LHCN-M2 (cell line): Measurements from ENCODE around the gene LRRK1. TPM values are rescaled to one million over a fixed set of nuclear protein-coding genes. Genes with fewer than 3 reads are reported as not detected.

ENCODE experiments used
- DNase-seq: peaks from one replicate; pipeline ENCODE4 v3.0.0-alpha.2; 2012; ENCODE audit warnings: low read depth
- total RNA-seq: library from RNA; depleted of rRNA; stranded (reverse); fragments of >200 nt; gene quantifications from 2 replicates; pipeline ENCODE4 v1.2.3, GENCODE V29; 2014

The LRRK1 gene
- total RNA-seq, 1 experiment from 2014 or later = 0.17 TPM

- no peak for DNase-seq
These were observed 119.3 kb downstream of the LRRK1 start for GRCh38 chr15:101038327-101039003.

DNA sequence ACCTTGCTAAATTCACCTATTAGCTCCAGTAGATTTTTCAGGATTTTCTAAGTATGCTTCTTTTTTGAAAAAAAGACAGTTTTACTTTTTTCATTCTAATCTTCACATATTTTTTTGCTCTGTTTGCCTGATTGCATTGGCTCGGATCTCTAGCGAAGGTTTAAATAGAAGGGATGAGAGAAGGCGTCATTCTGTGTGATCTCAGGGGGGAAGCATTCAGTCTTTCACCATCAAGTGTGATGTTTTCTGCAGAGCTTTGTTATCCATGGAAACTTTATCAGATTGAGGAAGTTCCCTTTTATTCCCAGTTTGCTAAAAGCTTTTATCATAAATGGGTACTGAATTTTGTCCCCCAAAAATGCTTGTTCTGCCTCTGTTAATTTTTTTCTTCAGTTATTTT lies 120.3 kb downstream of the LRRK1 start:
- no peak for DNase-seq

DNA sequence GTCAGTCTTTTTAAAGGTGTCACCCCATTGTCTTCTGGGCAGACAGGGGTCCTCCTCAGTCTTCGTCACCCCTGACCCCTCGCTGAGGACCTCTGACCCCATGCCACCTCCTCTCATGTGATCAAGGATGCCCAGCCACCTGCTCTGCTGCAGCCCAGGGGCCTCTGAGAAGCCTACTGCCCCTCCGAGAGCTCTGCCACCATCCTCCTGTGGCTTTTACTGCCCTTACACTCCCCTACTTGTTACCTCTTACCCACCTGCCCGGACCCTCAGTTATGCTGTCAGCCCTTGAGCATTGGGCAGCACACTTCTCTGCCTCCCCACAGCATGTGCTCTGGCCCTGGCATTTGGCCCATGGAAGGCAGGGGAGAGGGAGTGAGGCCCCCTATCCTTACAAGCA lies 123.2 kb downstream of the LRRK1 start:
- no peak for DNase-seq

GRCh38 chr15:101043011-101043410 lies 123.9 kb downstream of the LRRK1 start:
- no peak for DNase-seq

GRCh38 chr15:101043911-101044624 lies 124.9 kb downstream of the LRRK1 start:
- no peak for DNase-seq

DNA sequence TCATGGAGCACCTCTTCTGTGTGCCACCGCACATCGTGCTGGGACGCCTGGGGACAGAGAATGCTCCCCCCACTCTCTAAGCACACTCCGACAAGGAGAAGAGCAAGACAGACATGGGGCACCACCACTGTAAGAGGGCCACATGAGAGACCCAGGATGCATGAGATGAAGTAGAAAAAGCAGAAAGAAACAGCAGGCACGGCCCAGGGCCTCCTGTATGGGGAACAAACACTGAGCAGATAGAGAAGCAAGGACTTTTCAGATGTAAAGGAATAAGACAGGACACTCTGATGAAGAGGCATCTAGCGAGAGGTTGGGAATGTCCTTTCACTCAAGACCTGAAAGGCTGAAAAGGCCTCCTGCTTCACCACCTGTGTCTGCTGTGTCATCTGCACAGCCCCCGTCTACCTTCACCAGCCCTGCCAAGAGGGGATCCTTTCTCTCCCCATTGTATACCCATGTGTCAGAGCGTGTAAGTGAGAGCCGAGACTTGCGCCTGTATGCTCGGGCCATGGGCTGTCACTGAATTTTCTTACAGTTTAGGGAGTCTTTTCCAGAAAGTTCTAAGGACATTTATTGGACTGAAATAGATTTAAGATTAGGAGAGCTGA lies 125.6 kb downstream of the LRRK1 start:
- DNase-seq = no peak

DNA sequence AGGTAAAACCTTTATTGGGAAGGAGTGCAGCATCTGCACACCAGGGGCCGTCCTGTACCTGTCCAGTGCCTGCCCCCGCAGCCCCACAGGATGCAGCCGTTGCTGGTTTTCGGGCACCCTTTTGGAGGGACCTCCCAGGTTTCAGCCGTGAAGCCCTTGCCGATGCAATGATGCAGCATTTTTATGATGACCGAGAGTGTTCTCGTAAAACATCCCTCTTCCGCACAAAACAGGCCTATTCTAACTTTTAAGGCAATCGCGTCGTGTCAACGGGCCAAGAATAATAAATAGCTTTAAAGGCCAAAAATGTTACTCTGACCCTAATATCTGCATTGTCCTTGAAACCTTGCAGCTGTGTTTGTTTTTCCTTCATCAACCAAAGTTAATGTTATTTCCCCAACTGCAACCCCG lies 126.1 kb downstream of the LRRK1 start:
- DNase-seq = no peak

DNA sequence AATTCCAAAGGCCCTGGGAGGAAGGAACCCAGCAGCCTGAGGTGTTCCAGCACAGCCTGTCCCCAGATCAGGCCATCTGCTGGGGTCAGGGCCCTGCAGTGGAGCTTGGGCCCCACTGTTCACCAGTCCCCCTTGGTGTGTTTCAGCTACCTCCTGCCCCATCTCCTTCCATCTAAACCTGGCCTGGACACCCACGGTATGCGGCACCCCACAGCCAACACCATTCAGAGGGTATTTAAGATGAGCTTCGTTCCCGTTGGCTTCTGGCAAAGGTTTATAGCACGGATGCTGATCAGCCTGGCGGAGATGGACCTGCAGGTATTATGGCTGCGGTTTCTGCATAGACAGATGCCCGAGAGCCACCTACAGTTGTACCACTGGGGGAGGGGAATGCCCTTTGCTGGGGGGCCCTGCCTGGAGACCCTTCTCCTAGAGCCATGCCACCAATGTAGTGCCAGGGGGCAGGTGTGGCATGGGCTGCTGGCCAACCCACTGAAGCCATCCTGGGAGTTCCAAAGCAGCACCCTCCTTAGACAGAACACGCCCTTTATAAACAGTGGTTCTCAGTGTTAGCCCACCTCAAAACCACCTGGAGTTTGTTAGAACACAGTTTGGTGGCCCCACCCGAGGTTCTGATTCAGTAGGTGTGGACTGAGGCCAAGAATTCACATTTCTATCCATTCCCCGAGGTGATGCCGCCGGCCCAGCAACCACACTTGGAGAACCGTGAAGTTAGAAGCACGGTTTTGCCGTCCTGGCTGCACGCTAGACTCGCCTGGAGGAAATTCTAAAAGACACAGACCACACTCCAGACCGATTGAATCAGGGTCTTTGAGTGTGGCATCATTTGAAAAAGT lies 126.9 kb downstream of the LRRK1 start:
- DNase-seq = no peak

DNA sequence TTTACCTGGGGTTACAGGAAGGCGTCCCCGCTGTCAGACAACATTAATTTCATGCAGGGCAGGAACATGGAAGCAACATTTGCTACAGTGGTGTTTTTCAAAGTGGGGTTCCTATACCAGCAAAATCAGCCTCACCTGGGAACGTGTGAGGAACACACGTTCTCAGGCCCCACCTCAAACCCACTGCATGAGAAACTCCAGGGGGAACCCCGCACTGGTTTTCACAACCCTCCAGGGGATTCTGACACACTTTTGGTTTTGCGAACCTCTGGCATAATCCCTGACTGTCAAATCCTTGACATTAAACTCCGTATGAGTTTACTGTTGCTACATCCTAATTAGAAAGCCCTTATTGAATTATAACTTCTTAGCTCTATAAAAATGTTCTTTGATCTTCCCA lies 127.7 kb downstream of the LRRK1 start:
- DNase-seq = no peak

- DNase-seq = no peak
These were observed 128.2 kb downstream of the LRRK1 start for GRCh38 chr15:101047301-101047781.

DNA sequence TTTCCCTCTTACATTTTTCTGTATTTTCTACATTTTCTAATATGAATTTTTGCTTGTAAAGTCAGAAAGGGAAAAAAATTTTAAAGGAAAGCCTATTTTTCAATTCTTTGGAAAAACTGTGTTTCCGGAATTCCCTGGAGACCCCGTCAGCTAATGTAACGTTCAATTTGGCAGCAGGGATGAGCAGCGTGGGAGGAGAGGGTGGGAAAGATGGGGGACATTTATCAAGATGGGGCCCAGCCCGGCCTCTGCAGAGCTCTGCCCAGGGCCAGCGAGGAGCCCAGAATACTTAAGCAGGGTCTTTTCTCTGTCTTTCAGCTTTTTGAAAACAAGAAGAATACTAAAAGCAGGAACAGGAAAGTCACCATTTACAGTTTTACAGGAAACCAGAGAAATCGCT lies 129.0 kb downstream of the LRRK1 start:
- no peak for DNase-seq

GRCh38 chr15:101048581-101049030 lies 129.4 kb downstream of the LRRK1 start:
- DNase-seq = no peak

DNA sequence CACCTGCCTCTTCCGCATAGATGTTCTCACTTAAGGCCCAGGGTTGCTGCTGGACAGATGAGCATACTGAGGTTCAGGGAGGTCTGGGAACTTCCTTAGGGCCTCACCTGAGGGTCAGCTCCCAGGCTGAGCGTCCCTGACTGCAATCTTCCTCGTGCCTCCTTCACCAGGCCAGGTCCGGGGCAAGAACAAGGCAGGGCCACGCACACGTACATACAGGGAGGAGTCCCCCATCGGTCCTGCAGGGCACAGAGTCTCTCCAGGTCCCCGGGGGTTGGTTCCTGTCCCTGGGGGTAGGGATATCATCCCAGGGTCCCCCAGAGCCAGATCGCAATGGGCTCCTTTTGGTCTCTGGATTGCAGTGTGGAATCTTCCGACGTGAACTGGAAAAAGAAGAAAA lies 130.1 kb downstream of the LRRK1 start:
- DNase-seq = no peak

DNA sequence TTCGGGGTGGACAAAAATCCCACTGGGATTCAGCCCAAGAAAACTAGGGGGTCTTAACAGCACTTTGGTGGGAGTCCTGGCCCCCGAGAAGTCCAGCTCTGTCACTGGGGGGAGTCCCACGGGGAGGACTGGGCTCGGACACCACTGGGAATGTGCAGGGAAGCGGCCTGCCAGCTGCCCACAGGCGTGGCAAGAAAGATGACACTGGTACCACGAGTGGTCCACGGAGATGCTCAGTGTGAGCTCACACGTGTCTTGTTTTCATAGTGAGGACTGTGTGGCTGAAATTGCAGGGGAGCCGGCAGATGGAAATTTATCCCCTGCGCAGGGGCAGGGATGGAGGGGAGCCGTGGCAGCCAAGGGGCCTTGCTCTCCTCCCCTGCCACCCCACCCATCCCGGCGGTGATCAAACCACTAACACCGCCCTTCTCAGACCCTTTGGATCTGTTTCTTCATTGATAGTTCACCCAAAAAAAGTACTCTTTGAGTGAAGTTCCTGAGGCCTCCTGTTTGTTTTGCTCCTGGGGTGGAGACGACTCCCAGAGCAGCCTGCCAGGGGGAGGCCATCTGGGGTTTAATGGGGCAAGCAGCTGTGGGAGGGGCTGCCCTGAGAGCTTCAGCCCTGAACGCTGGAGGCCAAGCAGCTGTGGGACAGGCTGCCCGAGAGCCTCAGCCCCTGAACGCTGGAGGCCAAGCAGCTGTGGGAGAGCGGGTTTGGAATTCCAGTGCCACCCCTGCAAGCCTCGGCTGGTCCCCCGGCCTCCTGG lies 130.9 kb downstream of the LRRK1 start:
- no peak for DNase-seq

- no peak for DNase-seq
These were observed 131.6 kb downstream of the LRRK1 start for GRCh38 chr15:101050623-101051290.

- no peak for DNase-seq
These were observed 132.3 kb downstream of the LRRK1 start for GRCh38 chr15:101051291-101052030.

GRCh38 chr15:101052031-101052620 lies 133.0 kb downstream of the LRRK1 start:
- DNase-seq = no peak

DNA sequence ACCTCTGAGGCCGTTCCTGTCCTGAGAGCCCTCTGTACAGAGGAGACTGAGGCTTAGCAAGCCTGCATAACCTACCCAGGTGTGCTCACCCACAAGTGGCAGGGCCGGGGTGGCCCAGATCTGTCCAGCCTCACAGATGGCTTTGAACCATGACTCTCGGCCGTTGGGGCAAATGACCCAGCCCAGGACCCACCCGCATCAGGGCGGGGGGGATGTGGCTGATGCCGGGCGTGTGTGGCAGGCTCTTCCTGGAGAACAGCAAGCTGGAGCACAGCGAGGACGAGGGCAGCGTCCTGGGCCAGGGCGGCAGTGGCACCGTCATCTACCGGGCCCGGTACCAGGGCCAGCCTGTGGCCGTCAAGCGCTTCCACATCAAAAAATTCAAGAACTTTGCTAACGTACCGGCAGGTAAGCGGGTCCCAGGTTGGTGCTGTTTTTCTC lies 133.5 kb downstream of the LRRK1 start:
- DNase-seq = no peak

GRCh38 chr15:101053261-101053660 lies 134.1 kb downstream of the LRRK1 start:
- DNase-seq = no peak
